GM13977 (cell line): ENCODE results near the gene THOC5.
"Not testable (repeated sequence)": the region's sequence is repeated elsewhere in the genome, so short reads cannot be mapped to it uniquely, and the experiment has no call there.

Experiments used
- DNase-seq: peaks from one replicate; pipeline ENCODE4 v3.0.0; 2012; ENCODE audit warnings: low spot score
- in situ Hi-C: fragments of 300-500 bp; cut with MboI; formaldehyde crosslinking; loops from one replicate; pipeline ENCODE4 v1.12.0; 2022; ENCODE audit warnings: low sequenced_read_pairs, low pct_unique_long_range_greater_than_20kb, mixed read lengths, inconsistent platforms; ENCODE audit not compliant: unreplicated experiment
- TF ChIP-seq, protein P1 (sequence below): IDR thresholded peaks from 2 replicates; pipeline ENCODE4 v1.5.1; 2012; ENCODE audit warnings: mild to moderate bottlenecking, control low read depth; ENCODE audit not compliant: insufficient read depth; ENCODE audit errors: extremely low read depth, missing control alignments

THOC5 gene

DNA sequence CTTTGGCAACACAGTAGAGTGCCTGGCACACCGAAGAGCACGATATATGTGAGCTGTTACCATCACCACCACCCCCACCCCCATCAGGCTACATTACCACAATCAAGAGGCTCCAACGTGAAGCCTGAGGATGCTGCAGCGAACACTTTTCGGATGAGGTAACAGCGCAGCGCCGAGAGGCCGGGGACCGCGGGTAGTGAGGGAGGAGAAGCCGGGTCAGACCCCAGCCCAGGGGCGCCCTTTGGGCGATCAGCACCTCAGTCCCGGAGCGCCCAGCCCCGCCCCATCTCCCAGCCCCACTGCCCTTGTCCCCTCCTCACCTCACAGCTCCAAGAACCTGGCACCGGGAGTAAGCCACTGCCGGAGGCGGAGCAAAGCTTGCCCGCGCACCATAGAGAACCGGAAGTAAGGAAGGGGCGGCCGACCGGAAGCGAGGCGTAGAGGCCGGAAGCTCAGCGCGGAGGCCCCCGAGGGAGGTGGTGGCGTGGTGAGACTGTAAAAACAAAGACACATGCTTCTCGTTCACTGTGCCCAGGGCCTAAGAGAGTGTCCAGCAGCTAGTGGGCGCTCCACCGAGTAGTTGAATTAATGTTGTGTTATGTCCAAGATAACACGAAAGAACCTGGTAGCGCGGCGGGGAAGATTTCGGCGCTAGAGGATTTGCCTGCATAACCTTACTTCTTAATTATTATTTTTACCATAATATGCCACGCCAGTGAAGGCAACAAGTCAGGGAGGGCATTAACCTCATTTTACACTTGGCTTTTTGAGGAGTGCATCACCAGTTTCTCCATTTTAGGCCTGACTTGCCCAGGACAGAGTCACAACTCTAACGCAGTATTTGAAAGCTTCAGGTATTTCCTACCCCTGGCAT lies at the start of gene THOC5:
Gene THOC5 (minus strand): TSS at position 407 of the 874 bp plus-strand sequence. CDS start 4,610 bp downstream, outside the sequence.
- TF ChIP-seq, protein P1, sequence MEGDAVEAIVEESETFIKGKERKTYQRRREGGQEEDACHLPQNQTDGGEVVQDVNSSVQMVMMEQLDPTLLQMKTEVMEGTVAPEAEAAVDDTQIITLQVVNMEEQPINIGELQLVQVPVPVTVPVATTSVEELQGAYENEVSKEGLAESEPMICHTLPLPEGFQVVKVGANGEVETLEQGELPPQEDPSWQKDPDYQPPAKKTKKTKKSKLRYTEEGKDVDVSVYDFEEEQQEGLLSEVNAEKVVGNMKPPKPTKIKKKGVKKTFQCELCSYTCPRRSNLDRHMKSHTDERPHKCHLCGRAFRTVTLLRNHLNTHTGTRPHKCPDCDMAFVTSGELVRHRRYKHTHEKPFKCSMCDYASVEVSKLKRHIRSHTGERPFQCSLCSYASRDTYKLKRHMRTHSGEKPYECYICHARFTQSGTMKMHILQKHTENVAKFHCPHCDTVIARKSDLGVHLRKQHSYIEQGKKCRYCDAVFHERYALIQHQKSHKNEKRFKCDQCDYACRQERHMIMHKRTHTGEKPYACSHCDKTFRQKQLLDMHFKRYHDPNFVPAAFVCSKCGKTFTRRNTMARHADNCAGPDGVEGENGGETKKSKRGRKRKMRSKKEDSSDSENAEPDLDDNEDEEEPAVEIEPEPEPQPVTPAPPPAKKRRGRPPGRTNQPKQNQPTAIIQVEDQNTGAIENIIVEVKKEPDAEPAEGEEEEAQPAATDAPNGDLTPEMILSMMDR: peak; percentile 59
- peak; percentile 96 for DNase-seq
- in situ Hi-C loops: no loop called here

DNA sequence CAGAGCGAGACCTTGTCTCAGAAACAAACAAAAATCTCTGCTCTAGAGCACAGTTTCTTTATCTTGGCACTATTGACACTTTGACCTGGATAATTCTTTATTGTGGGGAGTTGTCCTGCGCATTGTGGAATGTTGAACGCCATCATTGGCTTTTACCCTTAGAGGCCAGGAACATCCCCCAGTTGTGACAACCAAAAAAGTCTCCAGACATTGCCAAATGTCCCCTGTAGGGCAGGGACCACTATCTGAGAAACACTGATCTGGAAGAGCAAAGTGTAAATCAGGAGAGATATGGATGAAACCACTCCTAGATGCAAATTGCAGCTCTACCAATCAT lies 45.1 kb upstream of the THOC5 start:
- TF ChIP-seq, protein P1: no peak
- in situ Hi-C loops: no loop called here
- no peak for DNase-seq

DNA sequence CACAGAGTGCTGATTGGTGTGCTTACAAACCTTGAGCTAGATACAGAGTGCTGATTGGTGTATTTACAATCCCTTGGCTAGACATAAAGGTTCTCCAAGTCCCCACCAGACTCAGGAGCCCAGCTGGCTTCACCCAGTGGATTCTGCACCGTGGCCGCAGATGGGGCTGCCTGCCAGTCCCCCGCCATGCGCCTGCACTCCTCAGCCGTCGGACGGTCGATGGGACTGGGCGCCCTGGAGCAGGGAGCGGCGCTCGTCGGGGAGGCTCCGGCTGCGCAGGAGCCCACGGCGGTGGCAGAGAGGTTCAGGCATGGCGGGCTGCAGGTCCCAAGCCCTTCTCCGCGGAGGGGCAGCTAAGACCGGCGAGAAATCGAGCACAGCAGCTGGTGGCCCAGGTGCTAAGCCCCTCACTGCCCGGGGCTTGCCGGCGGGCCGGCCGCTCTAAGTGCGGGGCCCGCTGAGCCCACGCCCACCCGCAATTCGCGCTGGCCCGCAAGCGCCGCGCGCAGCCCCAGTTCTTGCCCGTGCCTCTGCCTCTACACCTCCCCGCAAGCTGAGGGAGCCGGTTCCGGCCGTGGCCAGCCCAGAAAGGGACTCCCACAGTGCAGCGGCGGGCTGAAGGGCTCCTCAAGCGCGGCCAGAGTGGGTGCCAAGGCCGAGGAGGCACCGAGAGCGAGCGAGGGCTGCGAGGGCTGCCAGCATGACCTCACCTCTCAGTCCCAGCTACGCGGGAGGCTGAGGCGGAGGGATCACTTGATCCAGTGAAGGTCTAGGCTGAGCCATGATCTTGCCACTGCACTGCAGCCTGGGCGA lies 44.5 kb upstream of the THOC5 start:
- DNase-seq, in situ Hi-C loops: not testable (repeated sequence)

DNA sequence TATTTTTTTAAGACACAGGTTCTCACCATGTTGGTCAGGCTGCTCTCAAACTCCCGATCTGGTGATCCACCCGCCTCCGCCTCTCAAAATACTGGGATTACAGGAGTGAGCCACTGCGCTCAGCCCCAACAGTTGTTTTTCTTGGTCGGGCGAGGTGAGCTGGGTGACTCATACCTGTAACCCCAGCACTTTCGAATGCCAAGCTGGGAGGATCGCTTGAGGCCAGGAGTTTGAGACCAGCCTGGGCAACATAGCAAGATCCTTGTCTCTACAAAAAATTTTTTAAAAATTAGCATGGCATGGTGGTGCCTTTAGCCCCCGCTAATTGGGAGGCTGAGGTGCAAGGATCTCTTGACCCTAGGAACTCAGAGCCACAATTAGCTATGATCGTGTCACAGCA lies 42.9 kb upstream of the THOC5 start:
- TF ChIP-seq, protein P1: no peak
- in situ Hi-C loops: no loop called here
- DNase-seq: no peak

DNA sequence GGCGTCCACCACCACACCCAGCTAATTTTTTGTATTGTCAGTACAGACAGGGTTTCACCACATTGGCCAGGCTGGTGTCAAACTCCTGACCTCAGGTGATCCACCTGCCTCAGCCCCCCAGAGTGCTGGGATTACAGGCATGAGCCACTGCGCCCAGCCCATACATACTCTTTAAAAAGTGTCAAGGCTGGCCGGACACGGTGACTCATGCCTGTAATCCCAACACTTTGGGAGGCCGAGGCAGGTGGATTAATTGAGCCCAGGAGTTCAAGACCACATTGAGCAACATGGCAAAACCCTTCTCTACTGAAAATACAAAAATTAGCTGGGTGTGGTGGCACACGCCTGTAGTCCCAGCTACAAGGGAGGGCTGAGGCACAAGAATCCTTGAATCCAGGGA lies 40.9 kb upstream of the THOC5 start:
- DNase-seq, in situ Hi-C loops: not testable (repeated sequence)

DNA sequence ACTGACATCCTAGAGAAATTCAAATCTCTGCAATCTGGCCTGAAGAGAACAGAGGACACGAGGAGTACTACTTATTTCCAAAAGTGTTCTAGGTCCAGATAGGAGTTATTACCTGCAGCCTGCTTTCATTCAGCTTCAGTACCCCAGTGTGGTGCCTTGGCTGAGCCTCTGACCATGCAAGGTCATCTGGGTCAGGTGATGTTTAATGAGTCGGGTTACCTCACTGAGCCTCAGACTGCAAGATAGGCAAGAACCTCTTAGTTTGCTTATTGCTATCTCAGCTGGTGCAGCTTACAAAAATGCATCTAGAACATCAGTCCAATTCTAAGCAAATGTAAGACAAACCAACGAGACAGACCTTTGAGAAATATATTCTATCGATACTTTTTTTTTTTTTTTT lies 40.4 kb upstream of the THOC5 start:
- TF ChIP-seq, protein P1: no peak
- no peak for DNase-seq
- in situ Hi-C loops: no loop called here

DNA sequence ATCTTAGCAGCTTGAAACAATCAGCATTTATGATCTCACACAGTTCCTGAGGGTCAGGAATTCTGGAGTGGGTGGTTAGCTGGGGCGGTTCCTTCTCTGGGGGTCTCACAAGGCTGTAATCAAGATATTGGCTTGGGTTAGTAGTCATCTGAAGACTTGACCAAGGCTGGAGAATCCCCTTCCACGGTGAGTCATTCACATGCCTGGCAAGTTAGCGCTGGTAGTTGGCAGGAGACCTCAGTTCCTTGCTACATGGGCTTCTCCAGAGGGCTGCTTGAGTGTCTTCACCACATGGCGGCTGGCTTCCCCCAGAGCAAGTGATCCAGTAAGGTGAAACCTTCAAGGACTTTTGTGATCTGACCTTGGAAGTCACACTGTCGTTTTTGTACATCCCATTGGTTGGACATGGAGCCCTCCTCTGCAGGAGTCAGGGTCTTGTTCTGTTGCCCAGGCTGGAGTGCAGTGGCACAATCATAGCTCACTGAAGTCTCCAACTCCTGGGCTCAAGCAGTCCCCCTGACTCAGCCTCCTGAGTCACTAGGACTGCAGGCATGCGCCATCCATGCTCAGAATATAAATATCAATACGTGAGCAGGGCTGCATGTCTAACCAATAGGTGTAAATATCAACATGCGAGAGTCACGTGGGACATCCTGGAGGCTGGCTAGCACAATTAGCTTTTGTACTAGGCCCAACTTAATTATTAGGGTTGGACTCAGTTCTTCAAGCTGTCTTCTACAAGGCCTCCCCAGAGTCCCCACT lies 34.6 kb upstream of the THOC5 start:
- no peak for DNase-seq
- in situ Hi-C loops: no loop called here
- TF ChIP-seq, protein P1: no peak

DNA sequence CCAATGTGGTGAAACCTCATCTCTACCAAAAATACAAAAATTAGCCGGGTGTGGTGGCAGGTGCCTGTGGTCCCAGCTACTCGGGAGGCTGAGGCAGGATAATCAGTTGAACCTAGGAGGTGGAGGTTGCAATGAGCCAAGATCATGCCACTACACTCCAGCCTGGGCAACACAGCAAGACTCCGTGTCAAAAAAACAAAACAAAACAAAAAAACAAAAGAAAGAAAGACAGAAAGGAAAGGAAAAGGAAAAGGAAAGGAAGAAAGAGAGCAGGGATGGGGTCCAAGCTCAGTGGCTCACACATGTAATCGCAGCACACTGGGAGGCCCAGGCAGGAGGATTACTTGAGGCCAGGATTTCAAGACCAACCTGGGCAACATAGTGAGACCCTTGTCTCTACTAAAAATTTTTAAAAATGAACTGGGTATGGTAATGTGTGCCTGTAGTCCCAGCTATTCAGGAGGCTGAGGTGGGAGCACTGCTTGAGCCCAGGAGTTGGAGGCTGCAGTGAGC lies 32.7 kb upstream of the THOC5 start:
- in situ Hi-C loops, DNase-seq: not testable (repeated sequence)
